Natural killer cell (primary cell): ENCODE measurements around the gene AGXT. TPM values are rescaled to one million over a fixed set of nuclear protein-coding genes. Genes with fewer than 3 reads are reported as not detected.
A peak's percentile ranks its signal among the peaks of the same experiment; 100 is the strongest.
"Not testable (repeated sequence)": the region's sequence is repeated elsewhere in the genome, so short reads cannot be mapped to it uniquely, and the experiment has no call there.

Source experiments
- ATAC-seq, 3 donors: fragments of 150-1000 bp in 2 of 3; fragments of 200-7000 bp in 1 of 3; cut with Tn5 transposase; 1 replicate in 1 of 3; 2 replicates in 2 of 3; pipeline ENCODE4 v1.10.0; 2021; ENCODE audit warnings: mild to moderate bottlenecking in 2 of 3, moderate library complexity in 2 of 3
- DNase-seq, 2 donors: peaks; one replicate each; pipeline versions ENCODE4 v3.0.0 to v3.0.0-alpha.2; 2013 to 2021; ENCODE audit warnings: mixed read lengths in 1 of 2
- H3K27ac ChIP-seq: one replicate; pipeline ENCODE4 v1.5.1; 2013; ENCODE audit warnings: mild to moderate bottlenecking, low read length
- H3K27me3 ChIP-seq: one replicate; pipeline ENCODE4 v1.6.1; 2013; ENCODE audit warnings: low read length; ENCODE audit not compliant: control insufficient read depth, insufficient read depth
- H3K36me3 ChIP-seq: one replicate; pipeline ENCODE4 v1.6.1; 2013; ENCODE audit warnings: low read length; ENCODE audit not compliant: control insufficient read depth, insufficient read depth
- H3K4me1 ChIP-seq: one replicate; pipeline ENCODE4 v1.6.1; 2013; ENCODE audit warnings: low read length; ENCODE audit not compliant: control insufficient read depth, insufficient read depth
- H3K4me3 ChIP-seq: one replicate; pipeline ENCODE4 v1.5.1; 2013; ENCODE audit warnings: low read length
- H3K9me3 ChIP-seq: one replicate; pipeline ENCODE4 v1.6.1; 2013; ENCODE audit warnings: low read length; ENCODE audit not compliant: control insufficient read depth, insufficient read depth
- H3K27ac Mint-ChIP-seq, 2 donors: one replicate each; pipeline ENCODE4 v1.8.0; 2022; ENCODE audit warnings: mild to moderate bottlenecking in 2 of 2, mixed read lengths in 2 of 2, moderate library complexity in 1 of 2
- H3K27me3 Mint-ChIP-seq, 2 donors: one replicate each; pipeline ENCODE4 v1.8.0; 2022; ENCODE audit warnings: low read depth in 2 of 2, mixed read lengths in 2 of 2
- H3K36me3 Mint-ChIP-seq: one replicate; pipeline ENCODE4 v1.8.0; 2022; ENCODE audit warnings: mixed read lengths
- H3K4me1 Mint-ChIP-seq, 2 donors: one replicate each; pipeline ENCODE4 v1.8.0; 2022; ENCODE audit warnings: mixed read lengths in 2 of 2
- H3K4me3 Mint-ChIP-seq: one replicate; pipeline ENCODE4 v1.8.0; 2022; ENCODE audit warnings: mild to moderate bottlenecking, moderate library complexity, mixed read lengths
- H3K9me3 Mint-ChIP-seq, 2 donors: one replicate each; pipeline ENCODE4 v1.8.0; 2022; ENCODE audit warnings: mixed read lengths in 2 of 2
- CTCF ChIP-seq: fragments of 200-600 bp; IDR thresholded peaks from one replicate; pipeline ENCODE4 v1.8.0; 2022; ENCODE audit warnings: antibody characterized with exemption
- WGBS: methylation state at CpG from one replicate; pipeline ENCODE4 v1.1.7; 2013; ENCODE audit warnings: missing lambda C conversion rate; ENCODE audit not compliant: insufficient coverage; 5-methylcytosine and 5-hydroxymethylcytosine counted together
- intact Hi-C: fragments of 100-400 bp; cut with micrococcal nuclease; formaldehyde crosslinking; loops from one replicate; pipeline ENCODE4 v1.14.2; 2022
- total RNA-seq, 4 donors: library from RNA; stranded (reverse); fragments of 120-200 nt in 1 of 4; gene quantifications; one replicate each; pipeline versions ENCODE4 v1.2.3 to v1.2.4, GENCODE V29; 2013 to 2022

The AGXT gene
- total RNA-seq, 3 donors from 2014 or later (not counting 1 experiment from before 2014, with no cell fraction given), result not detected

- Mint-ChIP-seq H3K27me3 (peaks cover 0 to 3% of the 10 kb centered on the region in 2 donors), H3K36me3 (no peaks in the 10 kb centered on the region), H3K9me3 (no peaks in the 10 kb centered on the region), H3K4me1 (peaks cover 0 to under 1% of the 10 kb centered on the region in 2 donors), H3K4me3 (no peak overlapping the region), H3K27ac (no peak overlapping the region)
- TF ChIP-seq CTCF, result no peak
- no peak for ATAC-seq
- H3K4me1 ChIP-seq, result peaks cover 5% of the 10 kb centered on the region
- intact Hi-C loops, result no loop called here
- H3K27me3 ChIP-seq, result no peaks in the 10 kb centered on the region
- DNase-seq, result no peak
- no peak overlapping the region for H3K4me3 ChIP-seq
- no peaks in the 10 kb centered on the region for H3K9me3 ChIP-seq
- H3K27ac ChIP-seq, result no peak overlapping the region
- WGBS, result 53% methylated on average over 4 of the region's 4 CpGs
- H3K36me3 ChIP-seq, result no peaks in the 10 kb centered on the region
Observed at GRCh38 chr2:240837621-240838020, 31.0 kb upstream of the AGXT start.

- no peaks in the 10 kb centered on the region for H3K36me3 ChIP-seq
- no peak overlapping the region for H3K4me3 ChIP-seq
- H3K4me3 Mint-ChIP-seq, result no peak overlapping the region
- 86% methylated on average over 27 of the region's 28 CpGs for WGBS
- H3K9me3 Mint-ChIP-seq, result no peaks in the 10 kb centered on the region
- no peaks in the 10 kb centered on the region for H3K4me1 Mint-ChIP-seq
- ATAC-seq (no peak), DNase-seq (no peak)
- H3K27ac ChIP-seq, result no peak overlapping the region
- H3K27me3 ChIP-seq, result no peaks in the 10 kb centered on the region
- TF ChIP-seq CTCF, result no peak
- H3K4me1 ChIP-seq, result no peaks in the 10 kb centered on the region
- H3K36me3 Mint-ChIP-seq, result no peaks in the 10 kb centered on the region
- no peaks in the 10 kb centered on the region for H3K9me3 ChIP-seq
- peaks cover 0 to 8% of the 10 kb centered on the region in 2 donors for H3K27me3 Mint-ChIP-seq
- intact Hi-C loops, result loop anchor here (2.0 kb wide), 1 partner anchor 325 kb away; no protein-coding TSS in a partner anchor
- H3K27ac Mint-ChIP-seq, result no peak overlapping the region
Observed at GRCh38 chr2:240839152-240840143, 29.2 kb upstream of the AGXT start.

- no peak overlapping the region for H3K4me3 ChIP-seq
- no peak overlapping the region for H3K4me3 Mint-ChIP-seq
- no peaks in the 10 kb centered on the region for H3K9me3 Mint-ChIP-seq
- H3K9me3 ChIP-seq, result no peaks in the 10 kb centered on the region
- no peaks in the 10 kb centered on the region for H3K36me3 ChIP-seq
- H3K27me3 ChIP-seq, result no peaks in the 10 kb centered on the region
- TF ChIP-seq CTCF, result no peak
- H3K4me1 ChIP-seq, result no peaks in the 10 kb centered on the region
- intact Hi-C loops, result loop anchor here (2.0 kb wide), 1 partner anchor 326 kb away; no protein-coding TSS in a partner anchor
- no peaks in the 10 kb centered on the region for H3K36me3 Mint-ChIP-seq
- no peaks in the 10 kb centered on the region for H3K4me1 Mint-ChIP-seq
- WGBS, result 53% methylated on average over 9 of the region's 9 CpGs
- H3K27ac Mint-ChIP-seq, result no peak overlapping the region
- H3K27ac ChIP-seq, result no peak overlapping the region
- DNase-seq, result peak in 1 of 2 donors; percentile 50
- H3K27me3 Mint-ChIP-seq, result peaks cover 0 to 11% of the 10 kb centered on the region in 2 donors
- ATAC-seq, result peak in 1 of 3 donors; percentile 6
Observed at GRCh38 chr2:240840435-240841060, 28.1 kb upstream of the AGXT start.

GRCh38 chr2:240846309-240846708 lies 22.3 kb upstream of the AGXT start:
- H3K27ac ChIP-seq, H3K36me3 Mint-ChIP-seq, H3K9me3 ChIP-seq, H3K4me3 ChIP-seq, intact Hi-C loops, H3K36me3 ChIP-seq, ATAC-seq, DNase-seq, H3K27me3 ChIP-seq, H3K9me3 Mint-ChIP-seq, H3K4me1 ChIP-seq, H3K27ac Mint-ChIP-seq, H3K4me1 Mint-ChIP-seq, H3K4me3 Mint-ChIP-seq: not testable (repeated sequence)
- H3K27me3 Mint-ChIP-seq, result peaks cover 0 to 14% of the 10 kb centered on the region in 2 donors
- 94% methylated on average over 2 of the region's 2 CpGs for WGBS
